GM18861 (cell line): ENCODE measurements around the gene DUSP11.
"Not testable (repeated sequence)": the region's sequence is repeated elsewhere in the genome, so short reads cannot be mapped to it uniquely, and the experiment has no call there.

Experiments
- ATAC-seq: cut with Tn5 transposase; IDR thresholded peaks from one replicate; pipeline ENCODE4 v1.9.1; 2021; ENCODE audit not compliant: unreplicated experiment

DUSP11 gene

GRCh38 chr2:73779467-73780236 lies at the start of gene DUSP11:
TSS of gene DUSP11 (minus strand) at chr2:73780103. CDS start at chr2:73779974, 129 bp downstream.
- ATAC-seq, result peak; percentile 99

GRCh38 chr2:73828818-73829570 lies 49.1 kb upstream of the DUSP11 start, which contains the start of gene STAMBP:
TSS of gene STAMBP (plus strand) at chr2:73828961. CDS start at chr2:73830857, 1,896 bp downstream.
- peak; percentile 70 for ATAC-seq

GRCh38 chr2:73828389-73828817 lies 48.5 kb upstream of the DUSP11 start:
- ATAC-seq, result no peak

GRCh38 chr2:73827660-73828388 lies 47.9 kb upstream of the DUSP11 start:
- no peak for ATAC-seq

- ATAC-seq, result no peak
Observed at GRCh38 chr2:73827018-73827417, 47.1 kb upstream of the DUSP11 start.

GRCh38 chr2:73825408-73825807 lies 45.5 kb upstream of the DUSP11 start:
- ATAC-seq, result no peak

- no peak for ATAC-seq
Observed at GRCh38 chr2:73823916-73824523, 44.1 kb upstream of the DUSP11 start.

- ATAC-seq, result no peak
Observed at GRCh38 chr2:73823416-73823815, 43.5 kb upstream of the DUSP11 start.

GRCh38 chr2:73822991-73823390 lies 43.1 kb upstream of the DUSP11 start:
- ATAC-seq, result no peak

- peak; percentile 69 for ATAC-seq
Observed at GRCh38 chr2:73822276-73822675, 42.4 kb upstream of the DUSP11 start.

- no peak for ATAC-seq
Observed at GRCh38 chr2:73821669-73822068, 41.8 kb upstream of the DUSP11 start.

GRCh38 chr2:73821227-73821626 lies 41.3 kb upstream of the DUSP11 start:
- ATAC-seq, result peak; percentile 56

- ATAC-seq, result no peak
Observed at GRCh38 chr2:73818296-73818695, 38.4 kb upstream of the DUSP11 start.

GRCh38 chr2:73812635-73813034 lies 32.7 kb upstream of the DUSP11 start:
- ATAC-seq, result no peak

GRCh38 chr2:73811878-73812277 lies 32.0 kb upstream of the DUSP11 start:
- no peak for ATAC-seq

- not testable (repeated sequence) for ATAC-seq
Observed at GRCh38 chr2:73783883-73784282, 4.0 kb upstream of the DUSP11 start, which contains the start of gene C2orf78. TSS of gene C2orf78 (plus strand) at chr2:73784183. CDS start at chr2:73784310, 127 bp downstream.

GRCh38 chr2:73783402-73783801 lies 3.5 kb upstream of the DUSP11 start:
- not testable (repeated sequence) for ATAC-seq

GRCh38 chr2:73780237-73780582 lies 307 bp upstream of the DUSP11 start:
- ATAC-seq, result no peak

- ATAC-seq, result not testable (repeated sequence)
Observed at GRCh38 chr2:73778867-73779466, 936 bp downstream of the DUSP11 start.

GRCh38 chr2:73776869-73777519 lies 2.9 kb downstream of the DUSP11 start:
- no peak for ATAC-seq
